ENCODE results near the gene ETV5.
"Not testable (repeated sequence)": the region's sequence is repeated elsewhere in the genome, so short reads cannot be mapped to it uniquely, and the experiment has no call there.

The ETV5 gene

DNA sequence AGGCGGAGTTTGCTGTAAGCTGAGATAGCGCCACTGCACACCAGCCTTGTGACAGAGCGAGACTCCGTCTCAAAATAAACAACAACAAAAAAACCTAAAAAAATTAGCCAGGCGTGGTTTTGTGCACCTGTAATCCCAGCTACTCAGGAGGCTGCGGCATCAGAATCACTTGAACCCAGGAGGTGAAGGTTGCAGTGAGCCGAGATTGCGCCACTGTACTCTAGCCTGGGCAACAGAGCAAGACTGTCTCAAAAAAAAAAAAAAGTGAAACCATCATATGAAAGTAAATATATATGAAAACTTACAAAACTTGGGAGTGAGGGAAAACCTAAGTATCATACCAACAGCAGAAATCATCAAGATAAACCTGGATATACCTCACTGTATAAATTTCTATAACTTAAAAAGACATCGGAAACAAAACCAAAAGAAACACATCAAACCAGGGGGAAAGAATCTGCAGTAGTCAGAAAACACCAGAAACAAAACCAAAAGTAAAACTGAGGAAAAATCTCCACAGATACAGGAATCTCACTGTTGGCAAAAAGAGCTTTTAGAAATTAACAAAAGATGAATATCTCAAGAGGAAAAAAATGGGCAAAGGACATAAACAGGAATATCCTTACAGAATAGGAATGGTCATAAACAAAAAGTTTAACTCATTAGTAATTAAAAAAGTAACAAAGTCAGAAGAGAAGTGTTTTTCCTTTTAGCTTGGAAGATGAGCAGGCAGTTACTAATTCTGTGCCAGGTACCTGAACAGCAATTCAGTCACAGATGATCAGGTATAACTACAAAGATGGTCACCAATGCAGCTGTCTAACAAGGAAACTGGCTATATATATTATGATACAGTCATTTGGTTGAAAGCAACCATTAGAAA is 41.3 kb downstream of the ETV5 start:
- DNase-seq, result no peak

DNA sequence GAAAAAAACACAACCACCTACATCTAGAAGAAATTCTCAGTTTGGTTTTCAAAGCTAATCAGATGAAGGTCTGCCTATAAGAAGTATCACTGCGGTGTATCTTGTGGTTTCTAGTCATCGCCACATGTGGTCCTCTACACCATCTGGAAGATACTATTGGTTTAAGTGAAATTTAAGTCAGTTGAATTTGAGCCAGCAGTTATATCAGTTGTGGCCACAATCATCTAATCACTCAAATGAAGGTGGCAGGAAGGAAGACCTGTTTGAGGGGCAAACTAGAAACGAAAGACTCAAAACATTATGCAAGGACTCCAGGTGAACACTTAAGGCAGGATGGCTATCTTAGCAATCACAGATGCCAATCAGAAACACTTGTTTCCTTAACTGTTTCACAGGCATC is 48.7 kb downstream of the ETV5 start:
- no peak for DNase-seq

DNA sequence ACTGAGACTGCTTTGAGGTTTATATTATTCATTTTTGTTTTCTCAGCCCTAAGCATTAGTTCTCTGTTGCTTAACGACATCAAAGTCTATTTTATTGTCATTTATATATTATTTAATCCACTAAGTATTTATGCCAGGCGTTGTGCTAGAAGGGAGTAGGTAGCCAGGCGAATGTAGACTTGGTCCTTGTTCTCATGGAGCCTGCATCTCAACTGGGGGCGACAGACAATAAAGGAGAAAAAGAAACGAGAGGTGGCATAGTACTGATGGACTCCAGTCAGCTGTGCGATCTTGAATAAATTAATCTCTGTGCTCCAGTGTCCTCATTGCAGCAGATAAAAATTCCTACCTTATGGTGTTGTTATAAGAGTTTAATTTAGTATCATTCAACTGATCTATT is 49.7 kb downstream of the ETV5 start:
- no peak for DNase-seq

DNA sequence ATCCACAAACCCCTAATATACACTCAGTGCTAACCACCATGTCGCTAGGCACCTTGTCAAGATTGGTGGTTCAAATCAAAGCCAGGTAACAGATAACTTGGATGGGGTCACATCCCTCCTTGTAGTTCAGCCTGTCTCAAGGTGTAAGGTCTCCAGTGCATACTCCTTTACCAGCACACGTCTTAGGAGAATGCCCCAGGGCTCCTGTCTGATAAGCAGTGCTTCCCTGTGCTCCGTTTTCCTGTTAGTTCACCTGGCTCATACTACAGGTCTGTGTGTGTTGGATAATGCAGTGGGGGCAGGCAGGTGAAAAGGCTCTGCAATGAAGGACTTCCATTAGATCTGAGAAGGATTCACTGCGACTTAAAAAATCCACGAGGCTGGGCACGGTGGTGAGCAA is 50.7 kb downstream of the ETV5 start:
- no peak for DNase-seq

DNA sequence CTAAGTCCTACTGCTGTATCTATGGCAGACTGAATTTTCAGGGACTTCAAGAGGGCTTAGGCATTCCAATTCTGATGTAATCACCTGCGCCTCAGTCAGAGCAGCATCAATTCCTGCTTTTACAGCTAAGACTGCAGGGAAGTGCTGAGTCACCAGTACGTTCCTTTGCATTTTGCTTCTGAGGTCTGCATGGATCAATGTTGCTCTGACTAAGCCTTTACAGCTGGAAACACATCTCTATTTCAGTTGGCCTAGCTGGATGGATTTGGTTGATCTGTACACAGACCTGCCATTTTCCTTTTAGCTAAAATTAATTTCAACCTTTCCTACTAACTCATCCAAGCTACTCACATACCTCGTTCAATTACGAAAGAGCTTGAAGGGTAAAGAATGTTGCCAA is 51.3 kb downstream of the ETV5 start:
- peak; percentile 69 for DNase-seq

DNA sequence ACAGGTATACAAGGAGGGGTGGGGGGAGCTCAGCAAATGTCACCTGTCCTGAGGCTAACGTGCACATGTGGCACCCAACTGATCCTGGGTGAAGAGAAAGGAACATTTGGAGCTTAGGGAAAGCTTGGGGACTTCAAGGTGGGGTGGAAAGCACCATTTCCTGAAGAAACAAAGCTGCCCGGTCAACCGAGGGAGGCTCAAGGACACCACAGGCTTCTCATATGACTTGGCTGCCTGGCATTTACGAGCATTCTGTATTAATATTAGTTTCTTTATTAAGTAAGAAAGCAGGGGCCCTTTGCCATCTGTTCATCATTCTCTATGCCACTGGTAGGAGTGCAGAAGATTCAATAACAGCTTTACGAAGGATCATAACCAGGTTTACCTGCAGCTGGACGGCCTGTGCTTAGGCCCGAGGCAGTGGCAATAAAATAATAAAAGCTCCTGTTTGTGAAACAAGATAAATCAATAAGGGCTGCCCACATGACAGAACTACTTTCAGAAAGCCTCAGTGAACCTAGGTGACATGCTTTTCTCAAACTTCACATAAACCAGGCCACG is 54.0 kb downstream of the ETV5 start:
- DNase-seq, result no peak

DNA sequence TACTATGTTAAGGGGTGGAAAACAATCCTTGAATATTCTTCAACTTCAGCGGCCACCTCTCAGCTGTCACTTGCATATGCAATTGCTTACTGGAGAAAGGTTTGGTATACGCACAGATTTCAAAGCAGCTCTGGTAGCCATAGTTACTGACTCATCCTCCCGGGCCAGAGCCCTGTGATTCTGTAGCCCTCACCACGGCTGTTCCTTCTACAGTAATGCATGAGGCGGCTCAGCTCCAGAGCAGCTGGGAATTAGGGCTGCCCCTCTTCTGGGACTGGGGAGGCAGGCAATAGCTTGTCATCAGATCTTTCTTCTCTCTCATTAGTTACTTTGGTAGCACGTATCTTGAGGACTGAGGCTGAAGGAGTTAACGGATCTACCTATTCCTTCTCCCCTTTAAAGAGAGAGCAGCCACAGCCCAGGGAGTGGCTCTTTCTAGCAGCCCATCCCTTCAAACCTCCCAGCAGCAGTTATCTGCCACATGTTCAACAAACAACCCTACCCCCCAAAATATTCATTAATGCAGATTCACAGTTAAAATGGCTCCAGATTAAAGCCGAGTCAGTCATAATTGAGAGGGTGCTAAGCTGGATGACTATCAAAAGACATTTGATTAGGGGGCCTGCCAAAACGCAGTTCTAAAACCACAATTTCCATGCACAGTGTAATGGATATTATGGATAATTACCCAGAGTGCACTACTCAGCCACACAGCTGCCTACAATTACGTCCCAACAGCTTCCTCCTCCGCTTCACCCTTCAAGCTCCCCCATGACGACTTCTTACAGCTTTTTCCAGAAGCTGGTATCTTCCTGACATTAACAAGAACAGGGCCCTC is 54.7 kb downstream of the ETV5 start:
- peak; percentile 49 for DNase-seq

DNA sequence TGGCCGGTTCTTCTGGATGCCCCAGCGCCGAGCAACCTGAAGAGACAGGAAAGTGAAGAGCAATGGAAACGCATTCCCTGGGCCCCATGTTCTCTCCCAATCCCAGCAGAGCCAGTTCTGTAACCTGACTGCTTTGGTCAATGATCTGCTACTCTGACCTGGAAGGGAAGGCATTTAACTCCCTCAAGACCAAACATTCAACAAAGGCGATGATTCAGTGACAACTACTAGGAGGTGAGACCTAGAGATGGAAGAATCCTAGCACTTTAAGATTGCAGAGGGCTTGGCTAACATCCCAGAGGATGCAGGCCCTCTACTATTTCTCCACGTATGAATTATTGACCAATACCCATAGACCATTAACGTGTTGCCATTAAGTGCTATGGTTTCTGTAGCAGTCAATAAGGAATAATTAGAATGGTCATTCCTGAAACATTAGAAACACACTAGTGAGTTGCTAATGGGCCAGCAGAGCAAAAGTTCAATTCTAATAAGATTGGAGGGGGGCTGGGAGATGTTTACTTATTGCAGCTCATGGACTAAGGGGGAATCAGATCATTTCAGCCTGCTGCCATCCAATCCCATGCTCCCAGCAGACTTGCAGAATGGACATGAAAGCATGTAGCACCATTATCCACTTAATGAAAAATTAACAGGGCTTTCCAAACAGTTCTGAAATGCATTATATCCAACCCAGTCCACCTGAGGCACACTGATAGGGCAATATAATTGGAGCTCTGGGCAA is 56.6 kb downstream of the ETV5 start:
- DNase-seq, result no peak

DNA sequence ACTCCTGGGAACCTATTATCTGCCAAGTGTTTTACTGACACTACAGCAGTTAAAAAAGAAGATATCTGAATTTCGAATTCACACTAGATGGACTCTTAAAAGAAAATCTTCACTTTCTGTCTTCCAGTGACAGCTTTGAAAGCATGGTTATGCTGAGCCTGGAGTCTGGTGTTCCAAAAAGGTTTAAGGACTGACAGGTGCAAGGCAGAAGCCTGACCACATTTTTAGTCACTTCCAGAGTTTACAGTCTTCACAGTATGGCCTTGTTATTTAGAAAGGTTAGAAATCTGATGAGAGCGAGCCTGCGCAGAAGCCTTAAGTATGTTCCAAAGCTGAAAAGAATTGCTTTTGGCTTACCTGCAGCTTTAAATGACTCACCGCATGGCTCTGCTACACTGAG is 59.9 kb downstream of the ETV5 start:
- DNase-seq, result no peak

DNA sequence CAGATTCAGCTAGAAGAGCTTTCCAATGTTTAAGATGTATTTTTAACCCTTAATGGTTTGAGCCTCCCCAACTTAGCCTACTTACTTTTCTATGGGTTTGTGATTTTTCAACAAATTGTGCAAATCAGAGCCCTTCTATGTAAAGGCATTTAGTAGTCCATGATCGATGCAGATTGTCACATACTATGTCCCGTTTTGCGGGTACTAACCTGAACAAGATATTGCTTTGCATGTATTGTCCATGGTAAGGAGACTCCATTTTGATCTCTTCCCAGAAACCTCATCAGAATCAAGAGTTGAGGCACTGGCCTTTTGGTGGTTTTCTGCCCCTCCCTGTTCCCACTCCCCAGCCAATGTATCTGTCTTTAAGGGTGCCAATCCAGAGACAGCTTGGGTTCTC is 60.8 kb downstream of the ETV5 start:
- DNase-seq, result no peak

DNA sequence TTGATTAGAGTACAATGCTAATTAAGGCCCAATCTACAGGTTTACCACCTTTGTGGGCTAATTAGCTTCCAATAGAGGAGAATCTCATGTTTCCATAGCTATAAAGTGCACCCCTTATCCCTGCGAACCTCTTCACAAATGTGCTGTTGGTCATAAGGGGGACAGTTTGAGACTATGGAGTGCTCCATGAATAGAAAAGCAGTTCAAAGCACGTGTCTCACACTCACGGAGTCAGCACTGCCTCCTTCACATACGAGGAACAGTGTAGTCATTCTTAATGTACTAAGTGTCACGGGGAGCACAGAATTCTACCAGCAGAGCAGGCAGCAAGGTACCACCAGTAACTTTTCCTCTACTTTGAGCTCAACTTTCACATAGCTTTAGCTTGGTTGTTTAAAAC is 62.1 kb downstream of the ETV5 start:
- no peak for DNase-seq

DNA sequence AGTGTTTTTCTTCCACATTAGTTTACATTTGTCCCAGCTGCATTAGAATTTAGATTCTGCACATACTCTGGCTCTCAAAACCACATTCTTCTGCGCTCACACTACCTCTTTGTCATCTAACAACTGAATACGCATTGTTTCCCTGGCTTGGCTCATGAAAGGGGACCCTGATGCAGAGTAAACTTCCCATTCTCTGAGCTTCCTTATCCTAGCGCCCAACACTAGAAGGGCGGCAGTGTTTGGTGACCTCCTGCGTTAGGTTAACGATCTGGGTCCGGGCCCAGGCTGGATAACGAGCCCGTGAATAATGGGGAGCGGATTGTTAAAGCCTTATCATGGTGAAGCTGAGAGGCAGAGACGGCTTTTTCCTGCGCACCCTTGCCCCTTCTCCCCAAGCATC is 63.9 kb downstream of the ETV5 start:
- DNase-seq, result no peak

DNA sequence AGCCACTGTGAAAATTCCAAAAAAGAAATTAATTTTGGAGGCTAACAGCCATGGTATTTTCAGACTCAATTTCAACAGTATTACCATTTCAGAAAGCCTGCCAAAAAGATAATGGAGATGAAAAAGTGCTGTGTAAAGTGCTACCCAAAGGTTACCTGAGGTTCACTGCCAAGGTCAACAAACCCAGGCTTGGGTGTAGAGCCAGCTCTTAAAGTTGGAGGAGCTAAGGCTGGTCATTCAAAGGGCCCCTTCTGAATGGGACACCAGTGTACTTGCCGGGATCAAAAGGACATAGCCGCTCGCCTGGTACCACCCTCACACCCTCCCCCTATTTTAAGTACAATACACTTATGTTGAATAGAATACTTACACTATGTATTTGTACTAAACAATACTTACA is 64.5 kb downstream of the ETV5 start:
- no peak for DNase-seq

DNA sequence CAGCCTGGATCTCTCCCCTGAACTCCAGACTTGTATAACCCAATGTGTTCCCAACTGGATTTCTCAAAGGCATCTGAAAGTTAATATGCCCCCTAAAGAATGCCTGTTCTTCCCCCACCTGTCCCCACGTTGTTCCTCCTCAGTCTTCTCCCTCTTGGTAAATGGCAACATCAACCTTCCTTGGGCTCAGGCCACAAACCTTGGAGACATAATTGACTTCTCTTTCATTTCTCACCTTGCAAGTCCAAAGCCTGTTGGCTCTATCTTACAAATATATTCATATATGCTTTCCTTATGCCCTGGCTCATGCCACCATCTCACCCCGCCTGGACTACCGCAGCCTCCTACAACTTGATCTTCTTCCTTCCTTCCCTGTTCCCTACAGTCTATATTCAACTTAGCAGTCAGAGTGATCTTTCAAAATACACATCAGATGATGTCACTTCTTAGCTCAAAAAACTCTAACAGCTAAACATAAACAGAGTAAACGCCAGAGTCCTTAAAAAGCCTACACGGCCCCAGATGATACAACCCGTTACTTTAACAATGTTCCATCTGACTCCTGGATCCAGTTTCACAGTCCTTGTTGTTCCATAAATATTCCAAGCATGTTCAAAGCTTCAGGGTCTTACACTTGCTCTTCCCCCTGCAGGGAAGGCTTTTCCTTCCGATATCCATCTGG is 66.2 kb downstream of the ETV5 start:
- DNase-seq, result no peak

DNA sequence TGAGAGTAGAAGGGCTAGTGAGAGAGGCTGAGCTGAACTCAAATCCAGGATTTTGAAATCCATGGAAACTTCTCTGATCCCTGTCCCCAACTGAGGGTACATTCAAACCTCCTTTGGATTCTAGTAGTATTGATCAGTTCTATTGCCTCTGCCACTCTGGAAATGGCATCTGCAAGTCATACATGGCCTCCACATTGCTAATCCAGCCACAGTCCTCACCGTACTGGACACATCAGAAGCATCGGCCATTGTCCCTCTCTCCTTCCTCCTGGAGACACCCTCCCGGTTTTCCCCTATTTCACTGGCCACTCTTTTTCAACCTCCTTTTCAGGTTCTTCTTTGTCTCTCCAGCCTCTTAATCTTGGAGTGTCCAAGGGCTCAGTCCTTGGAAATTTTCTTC is 66.9 kb downstream of the ETV5 start:
- no peak for DNase-seq

DNA sequence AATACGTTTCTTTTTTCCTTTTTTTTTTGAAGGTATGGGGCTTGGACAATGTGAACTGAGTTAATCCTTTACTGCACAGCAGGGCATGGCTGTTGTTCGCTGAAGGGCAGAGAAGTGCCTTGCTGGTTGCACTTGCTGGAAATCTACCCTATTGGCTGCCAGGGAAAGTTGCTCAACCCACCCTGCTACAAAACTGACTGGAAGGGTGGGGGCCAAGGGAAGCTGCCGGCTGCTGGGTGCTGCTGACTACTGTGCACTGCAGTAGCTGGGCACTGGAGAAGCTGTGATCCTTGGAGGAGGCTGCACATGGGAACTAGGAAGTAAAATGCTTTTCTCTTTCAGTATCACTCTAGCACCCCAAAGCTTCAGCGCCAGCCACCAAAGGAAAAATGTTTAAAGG is 70.5 kb downstream of the ETV5 start:
- DNase-seq, result no peak

DNA sequence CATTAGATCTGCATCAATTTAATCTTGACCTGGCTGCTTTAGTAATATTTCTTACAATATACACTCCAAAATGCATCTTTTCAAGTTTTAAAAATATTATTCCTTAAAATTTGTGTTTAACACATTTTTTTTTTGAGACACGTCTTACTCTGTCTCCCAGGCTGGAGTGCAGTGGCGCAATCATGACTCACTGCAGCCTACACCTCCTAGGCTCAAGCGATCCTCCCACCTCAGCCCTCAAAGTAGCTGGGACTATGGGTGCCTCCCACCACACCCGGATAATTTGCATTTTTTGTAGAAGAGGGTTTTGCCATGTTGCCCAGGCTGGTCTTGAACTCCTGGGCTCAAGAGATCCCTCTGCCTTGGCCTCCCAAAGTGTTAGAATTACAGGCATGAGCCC is 73.6 kb downstream of the ETV5 start:
- no peak for DNase-seq

DNA sequence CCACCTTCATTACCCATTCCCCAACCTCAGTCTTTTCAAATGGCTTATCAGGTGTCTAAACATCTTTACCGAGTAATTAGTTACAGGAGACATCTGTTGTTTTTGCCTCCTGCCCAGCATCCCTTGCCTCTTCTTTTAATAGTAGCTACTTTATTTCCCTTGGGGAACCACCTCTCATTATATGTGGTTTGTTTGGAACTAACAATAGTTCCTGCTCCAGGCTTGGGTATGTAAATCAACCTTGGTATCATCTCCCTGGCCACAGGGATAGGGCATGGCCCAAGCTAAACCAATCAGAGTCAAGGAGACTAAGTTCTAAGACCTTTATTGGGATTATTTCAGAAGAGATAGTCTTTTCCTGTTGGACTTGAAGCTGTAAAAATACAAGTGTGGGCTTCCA is 76.6 kb downstream of the ETV5 start:
- no peak for DNase-seq

DNA sequence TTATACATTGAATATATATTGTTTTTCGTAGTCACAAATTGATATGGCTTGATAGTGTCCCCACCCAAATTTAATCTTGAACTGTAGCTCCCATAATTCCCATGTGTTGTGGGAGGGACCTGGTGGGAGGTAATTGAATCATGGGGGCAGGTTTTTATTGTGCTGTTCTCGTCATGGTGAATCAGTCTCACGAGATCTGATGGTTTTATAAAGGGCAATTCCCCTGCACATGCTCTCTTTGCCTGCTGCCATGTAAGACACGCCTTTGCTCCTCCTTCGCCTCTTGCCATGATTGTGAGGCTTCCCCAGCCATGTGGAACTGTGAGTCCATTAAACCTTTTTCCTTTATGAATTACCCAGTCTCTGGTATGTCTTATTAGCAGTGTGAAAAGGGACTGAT is 82.9 kb downstream of the ETV5 start:
- DNase-seq, result not testable (repeated sequence)

DNA sequence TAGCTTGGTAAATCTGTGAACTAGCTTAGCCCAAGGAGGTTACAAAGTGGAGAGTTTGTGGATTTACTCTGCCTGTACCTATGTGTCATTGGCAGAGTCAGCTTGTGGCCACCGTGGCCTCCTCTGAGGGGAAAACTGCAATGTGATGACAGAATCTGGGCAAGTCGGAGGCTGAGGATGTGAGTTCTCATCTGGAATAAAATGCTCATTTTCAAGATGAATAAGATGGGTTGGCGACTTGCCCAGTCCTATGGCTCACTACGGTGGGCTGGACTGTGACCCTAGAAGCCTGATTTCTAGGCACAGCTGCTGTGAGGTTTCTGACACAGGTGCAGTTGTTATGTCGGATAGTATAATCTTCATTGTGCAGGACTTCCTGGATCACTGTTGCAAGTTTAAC is 83.7 kb downstream of the ETV5 start:
- peak; percentile 70 for DNase-seq

DNA sequence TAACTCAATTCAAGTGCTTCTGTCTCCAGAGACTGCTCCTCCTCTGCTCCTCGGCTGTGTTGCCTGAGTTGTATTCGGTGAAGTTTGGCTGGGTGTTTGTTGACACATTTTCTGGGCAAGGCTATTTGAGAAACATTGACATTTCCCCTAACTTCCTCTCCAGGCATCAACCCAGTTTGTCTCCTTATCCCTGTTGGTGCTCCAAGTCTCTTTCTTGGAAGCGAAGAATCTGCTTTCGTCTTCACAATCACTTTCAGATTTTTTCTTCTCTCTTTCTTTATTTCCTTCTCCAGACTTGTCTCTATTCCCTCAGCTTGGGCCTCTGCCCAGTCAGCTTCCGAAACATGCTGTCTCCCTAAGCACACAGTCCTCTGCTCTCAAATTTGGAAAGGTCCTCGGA is 84.7 kb downstream of the ETV5 start:
- DNase-seq, result peak; percentile 36

DNA sequence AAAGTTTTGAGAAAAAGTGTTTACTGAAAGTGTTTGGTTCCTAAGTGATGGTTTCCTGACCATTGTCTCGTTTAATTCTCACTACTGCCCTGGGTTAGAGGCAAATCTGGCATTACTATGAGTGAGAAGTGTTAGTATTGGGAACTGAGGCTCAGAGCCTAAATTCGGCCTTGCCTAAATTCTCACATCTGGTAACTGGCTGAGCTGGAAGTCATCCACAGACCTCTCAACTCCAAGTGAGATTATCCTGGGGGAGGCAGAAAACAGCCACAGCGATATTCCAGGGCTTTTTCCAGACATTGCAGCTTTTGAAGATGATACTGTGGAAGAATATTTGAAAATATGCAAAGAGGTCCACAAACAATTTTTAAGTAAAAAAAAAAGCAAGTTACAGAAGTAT is 86.0 kb downstream of the ETV5 start:
- DNase-seq, result no peak
